ENCODE measurements around the gene CCDC170.

Gene CCDC170

GRCh38 chr6:151616600-151616999 lies 122.8 kb downstream of the CCDC170 start:
- H2AFZ ChIP-seq (ENCODE audit: low read length) = no peak overlapping the region
- no peak for TF ChIP-seq CTCF (IDR thresholded peaks at IDR 0.05; ENCODE audit: low read length)
- TF ChIP-seq EZH2 (IDR thresholded peaks at IDR 0.05; ENCODE audit: borderline replicate concordance, low read length) = no peak
- H3K9me3 ChIP-seq (ENCODE audit: low read length) = no peaks in the 10 kb centered on the region
- H3K9me2 ChIP-seq (ENCODE audit: low read depth, low read length) = no peaks in the 10 kb centered on the region
- H3K4me1 ChIP-seq (ENCODE audit: insufficient read depth, low read length, severe bottlenecking) = no peaks in the 10 kb centered on the region
- H3K4me2 ChIP-seq (ENCODE audit: low read length) = no peak overlapping the region
- H4K20me1 ChIP-seq (ENCODE audit: insufficient read depth, low read length) = no peaks in the 10 kb centered on the region
- no peaks in the 10 kb centered on the region for H3K79me2 ChIP-seq (ENCODE audit: insufficient read depth, low read length)
- no peak overlapping the region for H3K27ac ChIP-seq (ENCODE audit: low read depth, low read length, poor library complexity, severe bottlenecking)
- H3K36me3 ChIP-seq (ENCODE audit: insufficient read depth, low read length) = no peaks in the 10 kb centered on the region
- no peaks in the 10 kb centered on the region for H3F3A ChIP-seq (ENCODE audit: insufficient read depth, low read length)
- no peaks in the 10 kb centered on the region for H3K27me3 ChIP-seq (ENCODE audit: insufficient read depth, low read length)
- no peak overlapping the region for H3K4me3 ChIP-seq (ENCODE audit: low read depth, low read length, poor library complexity, severe bottlenecking)
- H3K9ac ChIP-seq (ENCODE audit: low read length) = no peak overlapping the region

- no peaks in the 10 kb centered on the region for H3F3A ChIP-seq (ENCODE audit: insufficient read depth, low read length)
- H3K4me3 ChIP-seq (ENCODE audit: low read depth, low read length, poor library complexity, severe bottlenecking) = no peak overlapping the region
- no peaks in the 10 kb centered on the region for H3K36me3 ChIP-seq (ENCODE audit: insufficient read depth, low read length)
- no peak overlapping the region for H3K9ac ChIP-seq (ENCODE audit: low read length)
- no peak for TF ChIP-seq EZH2 (IDR thresholded peaks at IDR 0.05; ENCODE audit: borderline replicate concordance, low read length)
- TF ChIP-seq CTCF (IDR thresholded peaks at IDR 0.05; ENCODE audit: low read length) = no peak
- H3K4me1 ChIP-seq (ENCODE audit: insufficient read depth, low read length, severe bottlenecking) = no peaks in the 10 kb centered on the region
- H4K20me1 ChIP-seq (ENCODE audit: insufficient read depth, low read length) = no peaks in the 10 kb centered on the region
- H3K9me3 ChIP-seq (ENCODE audit: low read length) = no peaks in the 10 kb centered on the region
- H2AFZ ChIP-seq (ENCODE audit: low read length) = no peak overlapping the region
- H3K9me2 ChIP-seq (ENCODE audit: low read depth, low read length) = no peaks in the 10 kb centered on the region
- H3K27me3 ChIP-seq (ENCODE audit: insufficient read depth, low read length) = no peaks in the 10 kb centered on the region
- H3K27ac ChIP-seq (ENCODE audit: low read depth, low read length, poor library complexity, severe bottlenecking) = no peak overlapping the region
- H3K79me2 ChIP-seq (ENCODE audit: insufficient read depth, low read length) = no peaks in the 10 kb centered on the region
- H3K4me2 ChIP-seq (ENCODE audit: low read length) = no peak overlapping the region
These were observed 123.7 kb downstream of the CCDC170 start for GRCh38 chr6:151617539-151617938.

GRCh38 chr6:151618717-151619116 lies 124.9 kb downstream of the CCDC170 start:
- no peak overlapping the region for H2AFZ ChIP-seq (ENCODE audit: low read length)
- no peak overlapping the region for H3K27ac ChIP-seq (ENCODE audit: low read depth, low read length, poor library complexity, severe bottlenecking)
- TF ChIP-seq CTCF (IDR thresholded peaks at IDR 0.05; ENCODE audit: low read length) = no peak
- no peak for TF ChIP-seq EZH2 (IDR thresholded peaks at IDR 0.05; ENCODE audit: borderline replicate concordance, low read length)
- H4K20me1 ChIP-seq (ENCODE audit: insufficient read depth, low read length) = no peaks in the 10 kb centered on the region
- no peak overlapping the region for H3K4me3 ChIP-seq (ENCODE audit: low read depth, low read length, poor library complexity, severe bottlenecking)
- no peaks in the 10 kb centered on the region for H3K36me3 ChIP-seq (ENCODE audit: insufficient read depth, low read length)
- H3K9me2 ChIP-seq (ENCODE audit: low read depth, low read length) = no peaks in the 10 kb centered on the region
- no peaks in the 10 kb centered on the region for H3F3A ChIP-seq (ENCODE audit: insufficient read depth, low read length)
- H3K9me3 ChIP-seq (ENCODE audit: low read length) = no peaks in the 10 kb centered on the region
- no peaks in the 10 kb centered on the region for H3K27me3 ChIP-seq (ENCODE audit: insufficient read depth, low read length)
- H3K9ac ChIP-seq (ENCODE audit: low read length) = no peak overlapping the region
- H3K79me2 ChIP-seq (ENCODE audit: insufficient read depth, low read length) = no peaks in the 10 kb centered on the region
- no peaks in the 10 kb centered on the region for H3K4me1 ChIP-seq (ENCODE audit: insufficient read depth, low read length, severe bottlenecking)
- no peak overlapping the region for H3K4me2 ChIP-seq (ENCODE audit: low read length)
